GM21619 (cell line): Measurements from ENCODE around the gene DPRX.
"Not testable (repeated sequence)": the region's sequence is repeated elsewhere in the genome, so short reads cannot be mapped to it uniquely, and the experiment has no call there.

Experiments used
- ATAC-seq: cut with Tn5 transposase; IDR thresholded peaks from one replicate; pipeline ENCODE4 v1.9.1; 2021; ENCODE audit not compliant: unreplicated experiment

The DPRX gene

GRCh38 chr19:53644061-53644816 lies 12.4 kb downstream of the DPRX start:
- no peak for ATAC-seq

- ATAC-seq = no peak
These were observed 14.3 kb downstream of the DPRX start for GRCh38 chr19:53646144-53646543.

GRCh38 chr19:53647350-53647749 lies 15.6 kb downstream of the DPRX start:
- ATAC-seq = no peak

GRCh38 chr19:53647792-53648191 lies 16.0 kb downstream of the DPRX start:
- ATAC-seq = no peak

- no peak for ATAC-seq
These were observed 18.2 kb downstream of the DPRX start for GRCh38 chr19:53649746-53650593.

GRCh38 chr19:53652476-53652875 lies 20.7 kb downstream of the DPRX start:
- ATAC-seq = no peak

GRCh38 chr19:53655042-53655665 lies 23.4 kb downstream of the DPRX start:
- ATAC-seq = no peak

GRCh38 chr19:53657330-53657729 lies 25.5 kb downstream of the DPRX start:
- ATAC-seq = no peak

GRCh38 chr19:53657778-53658177 lies 26.0 kb downstream of the DPRX start:
- ATAC-seq = no peak

- no peak for ATAC-seq
These were observed 27.5 kb downstream of the DPRX start for GRCh38 chr19:53659292-53659691.

- ATAC-seq = no peak
These were observed 28.8 kb downstream of the DPRX start for GRCh38 chr19:53660584-53660983.

- ATAC-seq = no peak
These were observed 30.4 kb downstream of the DPRX start for GRCh38 chr19:53662209-53662608.

- ATAC-seq = no peak
These were observed 32.4 kb downstream of the DPRX start for GRCh38 chr19:53664152-53664551.

- ATAC-seq = no peak
These were observed 33.0 kb downstream of the DPRX start for GRCh38 chr19:53664760-53665159.

GRCh38 chr19:53666331-53666730 lies 34.5 kb downstream of the DPRX start:
- not testable (repeated sequence) for ATAC-seq

GRCh38 chr19:53668804-53669203 lies 37.0 kb downstream of the DPRX start:
- not testable (repeated sequence) for ATAC-seq

GRCh38 chr19:53670345-53670744 lies 38.5 kb downstream of the DPRX start:
- ATAC-seq = no peak

- ATAC-seq = no peak
These were observed 39.9 kb downstream of the DPRX start for GRCh38 chr19:53671663-53672062.
